Esophagus muscularis mucosa (tissue), 3 donors: ENCODE measurements around the gene CD37.
"Not testable (repeated sequence)": the region's sequence is repeated elsewhere in the genome, so short reads cannot be mapped to it uniquely, and the experiment has no call there.

Source experiments
- CTCF ChIP-seq, 3 experiments: fragments of 200-600 bp in 2 of 3; fragments of 450-650 bp in 1 of 3; sonication (generic) in 2 of 3; IDR thresholded peaks; one replicate each; pipeline ENCODE4 v1.5.1; 2017 to 2019; ENCODE audit warnings: antibody characterized with exemption in 3 of 3, mild to moderate bottlenecking in 2 of 3, moderate library complexity in 1 of 3
- POLR2A ChIP-seq: fragments of 450-650 bp; IDR thresholded peaks from one replicate; pipeline ENCODE4 v1.6.1; 2017; ENCODE audit warnings: antibody characterized with exemption, moderate library complexity, mild to moderate bottlenecking, low read depth
- POLR2AphosphoS5 ChIP-seq, 2 donors: sonication (generic); formaldehyde crosslinking; IDR thresholded peaks; one replicate each; pipeline ENCODE4 v1.6.1; 2017; ENCODE audit warnings: antibody characterized with exemption in 2 of 2

- not testable (repeated sequence) for TF ChIP-seq POLR2AphosphoS5 (IDR thresholded peaks at IDR 0.05); CTCF (IDR thresholded peaks at IDR 0.05); POLR2A
Observed at GRCh38 chr19:49298653-49299052, 36.6 kb upstream of the CD37 start.
